GM23338 (cell line): ENCODE measurements around the gene BARX2. TPM values are rescaled to one million over a fixed set of nuclear protein-coding genes. Genes with fewer than 3 reads are reported as not detected.

Experiments
- ATAC-seq: fragments of 200-7000 bp; cut with Tn5 transposase; 3 replicates; pipeline ENCODE4 v1.9.1; 2020
- DNase-seq: peaks from one replicate; pipeline ENCODE4 v3.0.0-alpha.2; 2015; ENCODE audit warnings: low spot score
- H2AFZ ChIP-seq: fragments of 200-600 bp; sonication (generic); 2 replicates; pipeline ENCODE4 v1.8.0; 2016; ENCODE audit warnings: antibody characterized with exemption, mild to moderate bottlenecking, moderate library complexity
- H3F3A ChIP-seq: fragments of 200-600 bp; sonication (generic); replicated peaks from 2 replicates; pipeline ENCODE4 v1.8.0; 2017; ENCODE audit warnings: antibody characterized with exemption, mixed run types, low read depth
- H3K27ac ChIP-seq: fragments of 200-600 bp; sonication (generic); 2 replicates; pipeline ENCODE4 v1.6.1; 2016; ENCODE audit warnings: low read depth
- H3K27me3 ChIP-seq: fragments of 200-600 bp; sonication (generic); 2 replicates; pipeline ENCODE4 v1.8.0; 2016; ENCODE audit warnings: mild to moderate bottlenecking, mixed run types, moderate library complexity; ENCODE audit not compliant: insufficient read depth
- H3K36me3 ChIP-seq: fragments of 200-600 bp; sonication (generic); 2 replicates; pipeline ENCODE4 v1.8.0; 2016; ENCODE audit warnings: mild to moderate bottlenecking; ENCODE audit not compliant: insufficient read depth
- H3K4me1 ChIP-seq: fragments of 200-600 bp; sonication (generic); 2 replicates; pipeline ENCODE4 v1.8.0; 2016; ENCODE audit warnings: mild to moderate bottlenecking, moderate library complexity; ENCODE audit not compliant: insufficient read depth
- H3K4me2 ChIP-seq: fragments of 200-600 bp; sonication (generic); 2 replicates; pipeline ENCODE4 v1.7.1; 2017; ENCODE audit warnings: mixed run types
- H3K4me3 ChIP-seq: fragments of 200-600 bp; sonication (generic); 2 replicates; pipeline ENCODE4 v1.6.1; 2016; ENCODE audit warnings: mixed run types
- H3K79me2 ChIP-seq: fragments of 200-600 bp; sonication (generic); replicated peaks from 2 replicates; pipeline ENCODE4 v1.8.0; 2017; ENCODE audit warnings: mild to moderate bottlenecking; ENCODE audit not compliant: insufficient read depth
- H3K9me2 ChIP-seq: fragments of 200-600 bp; sonication (generic); 2 replicates; pipeline ENCODE4 v1.8.0; 2017; ENCODE audit not compliant: insufficient read depth
- H4K20me1 ChIP-seq: fragments of 200-600 bp; sonication (generic); replicated peaks from 2 replicates; pipeline ENCODE4 v1.8.0; 2017; ENCODE audit warnings: mild to moderate bottlenecking; ENCODE audit not compliant: insufficient read depth
- H3K27ac Mint-ChIP-seq: 2 replicates; pipeline ENCODE4 v1.8.0; 2020; ENCODE audit warnings: inconsistent platforms, mild to moderate bottlenecking, moderate library complexity, mixed read lengths
- H3K27me3 Mint-ChIP-seq: 3 replicates; pipeline ENCODE4 v1.8.0; 2022; ENCODE audit warnings: low read depth, mild to moderate bottlenecking, moderate library complexity, mixed read lengths, inconsistent platforms; ENCODE audit not compliant: insufficient read depth, poor library complexity
- H3K36me3 Mint-ChIP-seq: 3 replicates; pipeline ENCODE4 v1.8.0; 2021; ENCODE audit warnings: low read depth, mild to moderate bottlenecking, inconsistent platforms, moderate library complexity, mixed read lengths
- H3K4me1 Mint-ChIP-seq: 3 replicates; pipeline ENCODE4 v1.8.0; 2020; ENCODE audit warnings: mild to moderate bottlenecking, inconsistent platforms, mixed read lengths
- H3K4me3 Mint-ChIP-seq: 3 replicates; pipeline ENCODE4 v1.8.0; 2021; ENCODE audit warnings: moderate library complexity, mild to moderate bottlenecking, inconsistent platforms, mixed read lengths
- H3K9me3 Mint-ChIP-seq: 3 replicates; pipeline ENCODE4 v1.8.0; 2020; ENCODE audit warnings: moderate library complexity, mild to moderate bottlenecking, inconsistent platforms, mixed read lengths
- ETS1 ChIP-seq: IDR thresholded peaks from 2 replicates; pipeline ENCODE4 v1.6.1; 2016; ENCODE audit warnings: antibody characterized with exemption
- JUNB ChIP-seq: IDR thresholded peaks from one replicate; pipeline ENCODE4 v1.6.1; 2016; ENCODE audit warnings: antibody characterized with exemption; ENCODE audit not compliant: unreplicated experiment
- NANOG ChIP-seq: IDR thresholded peaks from 2 replicates; pipeline ENCODE4 v1.6.1; 2016; ENCODE audit warnings: antibody characterized with exemption, borderline replicate concordance
- POLR2AphosphoS5 ChIP-seq: IDR thresholded peaks from 2 replicates; pipeline ENCODE4 v1.6.1; 2016; ENCODE audit warnings: antibody characterized with exemption, low read depth
- REST ChIP-seq: IDR thresholded peaks from one replicate; pipeline ENCODE4 v1.6.1; 2018; ENCODE audit warnings: antibody characterized with exemption; ENCODE audit not compliant: unreplicated experiment
- STAT1 ChIP-seq: IDR thresholded peaks from one replicate; pipeline ENCODE4 v1.6.1; 2016; ENCODE audit warnings: antibody characterized with exemption; ENCODE audit not compliant: unreplicated experiment
- ZNF331 ChIP-seq: fragments of 250-450 bp; sonication (Bioruptor Pico); IDR thresholded peaks from 2 replicates; pipeline ENCODE4 v1.5.0; 2020; ENCODE audit warnings: low read depth, mild to moderate bottlenecking, moderate library complexity
- ZNF462 ChIP-seq: fragments of 250-450 bp; sonication (Bioruptor Pico); IDR thresholded peaks from 2 replicates; pipeline ENCODE4 v1.5.0; 2020; ENCODE audit warnings: mild to moderate bottlenecking, moderate library complexity
- polyA plus RNA-seq: library from polyadenylated mRNA; unstranded; fragments of >200 nt; fragmentation: Nextera tagmentation; extraction: Ambion mirVana; gene quantifications from 2 replicates; pipeline ENCODE4 v1.2.1, GENCODE V29; 2016
- total RNA-seq: library from RNA; depleted of rRNA; stranded (reverse); fragments of >200 nt; shearing (Covaris generic); gene quantifications from 2 replicates; pipeline ENCODE4 v1.2.3, GENCODE V29; 2014

BARX2 gene
- total and polyA plus RNA-seq, 2 experiments from 2014 or later: not detected

GRCh38 chr11:129394709-129395108, 19.1 kb downstream of the BARX2 start:
- no peaks in the 10 kb centered on the region for H3K4me1 Mint-ChIP-seq
- H3K4me3 Mint-ChIP-seq: no peak overlapping the region
- peaks cover 8% of the 10 kb centered on the region; the same call in 2 of the 3 replicates for H3K9me3 Mint-ChIP-seq
- no peaks in the 10 kb centered on the region for H3K9me2 ChIP-seq
- H3K4me2 ChIP-seq: no peak overlapping the region
- DNase-seq: no peak
- H3F3A ChIP-seq: no peaks in the 10 kb centered on the region
- no peak overlapping the region for H3K27ac ChIP-seq
- peaks cover 1% of the 10 kb centered on the region for H3K27me3 Mint-ChIP-seq
- no peaks in the 10 kb centered on the region for H4K20me1 ChIP-seq
- H3K4me3 ChIP-seq: no peak overlapping the region
- H3K36me3 ChIP-seq: no peaks in the 10 kb centered on the region
- no peaks in the 10 kb centered on the region for H3K36me3 Mint-ChIP-seq
- no peaks in the 10 kb centered on the region for H3K27me3 ChIP-seq
- ATAC-seq: no peak
- no peak overlapping the region for H2AFZ ChIP-seq
- TF ChIP-seq REST (no peak), ETS1 (no peak), POLR2AphosphoS5 (no peak), ZNF462 (CRISPR knock-in tag) (no peak), STAT1 (no peak), ZNF331 (CRISPR knock-in tag) (no peak), NANOG (no peak), JUNB (no peak)
- no peak overlapping the region for H3K27ac Mint-ChIP-seq
- H3K79me2 ChIP-seq: no peaks in the 10 kb centered on the region
- no peaks in the 10 kb centered on the region for H3K4me1 ChIP-seq
